ENCODE data around the gene NANOS1. TPM values are rescaled to one million over a fixed set of nuclear protein-coding genes. Genes with fewer than 3 reads are reported as not detected.

NANOS1 gene
- total RNA-seq, 4 donors from 2014 or later, result 2.3 to 2.9 (median 2.7) TPM

DNA sequence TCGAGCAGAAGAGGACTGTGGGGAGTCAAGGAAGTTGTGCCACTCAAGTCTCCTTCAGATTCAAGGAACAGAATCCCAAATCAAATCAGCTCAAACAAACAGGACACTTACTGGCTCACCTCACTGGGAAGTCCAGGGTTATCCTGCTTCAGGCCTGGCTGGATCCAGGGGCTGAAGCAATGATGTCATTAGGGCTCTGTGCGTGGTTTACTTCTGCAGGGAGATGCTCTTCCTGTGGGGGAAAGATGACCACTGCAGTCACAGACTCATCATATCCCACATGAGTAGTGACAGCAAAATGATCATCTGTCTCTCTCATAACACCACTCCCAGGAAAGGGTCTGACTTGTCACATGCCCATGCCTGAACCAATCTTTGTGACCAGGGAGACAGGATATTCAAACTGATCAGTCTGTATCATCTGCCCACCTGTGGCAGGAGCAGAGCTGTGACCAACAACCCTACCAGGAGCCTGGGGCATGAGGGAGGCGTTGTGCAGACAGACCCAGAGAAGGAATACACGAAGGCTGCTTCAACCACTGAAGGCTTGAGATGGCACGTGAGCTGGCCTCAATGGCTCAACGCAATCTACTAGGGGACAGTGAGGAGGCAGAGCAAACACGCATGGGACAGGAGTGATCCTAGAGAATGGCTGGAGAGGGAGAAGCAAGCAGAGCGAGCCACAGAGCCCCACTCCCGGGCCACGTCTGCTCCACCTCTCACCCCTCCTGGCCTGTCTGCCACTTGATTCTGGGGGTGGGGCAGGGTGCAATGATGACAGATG, 27.6 kb upstream of the NANOS1 start:
- no peak for TF ChIP-seq POLR2A (IDR thresholded peaks at IDR 0.05)
- TF ChIP-seq, protein P1, sequence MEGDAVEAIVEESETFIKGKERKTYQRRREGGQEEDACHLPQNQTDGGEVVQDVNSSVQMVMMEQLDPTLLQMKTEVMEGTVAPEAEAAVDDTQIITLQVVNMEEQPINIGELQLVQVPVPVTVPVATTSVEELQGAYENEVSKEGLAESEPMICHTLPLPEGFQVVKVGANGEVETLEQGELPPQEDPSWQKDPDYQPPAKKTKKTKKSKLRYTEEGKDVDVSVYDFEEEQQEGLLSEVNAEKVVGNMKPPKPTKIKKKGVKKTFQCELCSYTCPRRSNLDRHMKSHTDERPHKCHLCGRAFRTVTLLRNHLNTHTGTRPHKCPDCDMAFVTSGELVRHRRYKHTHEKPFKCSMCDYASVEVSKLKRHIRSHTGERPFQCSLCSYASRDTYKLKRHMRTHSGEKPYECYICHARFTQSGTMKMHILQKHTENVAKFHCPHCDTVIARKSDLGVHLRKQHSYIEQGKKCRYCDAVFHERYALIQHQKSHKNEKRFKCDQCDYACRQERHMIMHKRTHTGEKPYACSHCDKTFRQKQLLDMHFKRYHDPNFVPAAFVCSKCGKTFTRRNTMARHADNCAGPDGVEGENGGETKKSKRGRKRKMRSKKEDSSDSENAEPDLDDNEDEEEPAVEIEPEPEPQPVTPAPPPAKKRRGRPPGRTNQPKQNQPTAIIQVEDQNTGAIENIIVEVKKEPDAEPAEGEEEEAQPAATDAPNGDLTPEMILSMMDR (IDR thresholded peaks at IDR 0.05), result no peak
- TF ChIP-seq EP300 (IDR thresholded peaks at IDR 0.05), result no peak
- TF ChIP-seq POLR2AphosphoS5 (IDR thresholded peaks at IDR 0.05), result no peak
- 93% methylated on average over 9 of the region's 10 CpGs for WGBS
- DNase-seq (ENCODE audit: low spot score in 2 of 2), result peak; percentile 34 to 48
- Histone ChIP-seq H3K4me3 (no peak overlapping the region), H3K27me3 (peaks cover 4% of the 10 kb centered on the region), H3K36me3 (no peaks in the 10 kb centered on the region), H3K9me3 (no peaks in the 10 kb centered on the region), H3K4me1 (peaks cover 12% of the 10 kb centered on the region), H3K27ac (no peak overlapping the region)

DNA sequence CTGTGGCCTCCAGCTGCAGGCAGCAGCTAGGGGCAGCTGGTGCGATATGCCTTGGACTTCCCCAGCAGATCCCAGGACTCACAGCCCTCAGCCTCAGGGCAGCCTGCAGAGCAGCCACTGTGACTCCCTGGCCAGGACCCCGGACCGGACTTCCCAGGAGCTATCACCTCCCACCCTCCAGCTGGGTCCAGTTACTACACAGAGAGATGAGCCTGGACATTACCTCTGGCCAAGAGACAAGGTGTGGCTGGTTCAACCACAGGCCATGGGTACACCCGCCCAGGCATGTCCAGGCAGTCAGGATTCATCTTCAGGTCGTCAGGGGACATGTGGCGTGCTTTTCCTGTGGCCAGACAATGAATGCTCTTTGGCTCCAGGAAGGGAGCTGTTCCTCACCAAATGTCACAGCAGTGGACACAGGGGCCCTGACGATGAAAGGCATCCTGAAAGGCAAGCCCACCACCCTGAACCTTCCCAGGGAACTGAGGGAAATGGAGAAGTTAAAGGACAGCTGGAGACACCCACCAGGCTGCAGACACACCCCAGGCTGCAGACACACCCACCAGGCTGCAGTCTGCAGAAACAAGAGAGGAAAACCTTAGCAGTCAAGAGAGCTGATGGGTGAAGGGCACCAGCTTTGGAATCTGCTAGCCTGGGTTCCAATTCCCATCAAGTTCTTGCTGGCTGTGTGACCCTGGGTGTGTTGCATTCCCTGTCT, 25.8 kb upstream of the NANOS1 start:
- Histone ChIP-seq H3K27me3 (peaks cover 4% of the 10 kb centered on the region), H3K36me3 (no peaks in the 10 kb centered on the region), H3K4me1 (peaks cover 16% of the 10 kb centered on the region), H3K9me3 (no peaks in the 10 kb centered on the region), H3K27ac (no peak overlapping the region), H3K4me3 (no peak overlapping the region)
- 81% methylated on average over 4 of the region's 7 CpGs for WGBS
- peak; percentile 37 to 69 for DNase-seq (ENCODE audit: low spot score in 2 of 2)
- TF ChIP-seq POLR2AphosphoS5 (IDR thresholded peaks at IDR 0.05) (no peak), EP300 (IDR thresholded peaks at IDR 0.05) (no peak), POLR2A (IDR thresholded peaks at IDR 0.05) (no peak)
- TF ChIP-seq, protein P1 (IDR thresholded peaks at IDR 0.05), result no peak

DNA sequence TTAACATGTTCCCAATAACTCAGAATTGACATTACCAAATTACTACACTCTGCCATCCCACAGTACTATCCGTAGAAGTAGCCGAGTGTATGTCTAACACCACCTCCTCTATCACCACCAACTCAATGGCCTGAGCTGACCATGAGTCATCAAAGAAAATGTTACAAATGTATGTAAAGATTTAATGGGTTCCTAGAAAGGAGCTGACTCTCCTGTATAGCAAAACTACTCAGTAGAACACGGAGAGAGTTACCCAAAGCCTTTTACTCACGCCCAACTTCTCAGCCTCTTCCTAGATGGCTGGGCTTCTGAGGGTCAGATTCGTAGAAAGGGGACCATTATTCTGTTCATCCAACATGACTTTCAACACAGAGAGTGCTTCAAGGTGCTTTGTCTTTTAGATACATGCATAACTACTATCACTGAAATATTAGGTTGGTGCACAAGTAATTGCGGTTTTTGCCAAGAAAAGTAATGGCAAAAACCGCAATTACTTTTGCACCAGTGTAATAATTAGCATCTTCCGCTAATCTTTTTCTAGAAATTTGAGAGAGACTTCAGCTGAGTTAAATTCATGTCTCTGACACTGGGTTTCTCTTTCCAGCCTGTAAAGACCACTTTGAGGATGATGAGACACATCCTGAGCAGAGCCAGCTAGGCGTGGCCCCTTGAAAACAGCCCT, 24.0 kb upstream of the NANOS1 start:
- WGBS, result 81% methylated on average over 9 of the region's 9 CpGs
- DNase-seq (ENCODE audit: low spot score in 2 of 2), result no peak
- Histone ChIP-seq H3K9me3 (no peaks in the 10 kb centered on the region), H3K27me3 (peaks cover 4% of the 10 kb centered on the region), H3K36me3 (no peaks in the 10 kb centered on the region), H3K4me3 (no peak overlapping the region), H3K27ac (no peak overlapping the region), H3K4me1 (peaks cover 16% of the 10 kb centered on the region)
- TF ChIP-seq EP300 (IDR thresholded peaks at IDR 0.05), result no peak
- TF ChIP-seq, protein P1 (IDR thresholded peaks at IDR 0.05), result no peak
- no peak for TF ChIP-seq POLR2A (IDR thresholded peaks at IDR 0.05)
- no peak for TF ChIP-seq POLR2AphosphoS5 (IDR thresholded peaks at IDR 0.05)

DNA sequence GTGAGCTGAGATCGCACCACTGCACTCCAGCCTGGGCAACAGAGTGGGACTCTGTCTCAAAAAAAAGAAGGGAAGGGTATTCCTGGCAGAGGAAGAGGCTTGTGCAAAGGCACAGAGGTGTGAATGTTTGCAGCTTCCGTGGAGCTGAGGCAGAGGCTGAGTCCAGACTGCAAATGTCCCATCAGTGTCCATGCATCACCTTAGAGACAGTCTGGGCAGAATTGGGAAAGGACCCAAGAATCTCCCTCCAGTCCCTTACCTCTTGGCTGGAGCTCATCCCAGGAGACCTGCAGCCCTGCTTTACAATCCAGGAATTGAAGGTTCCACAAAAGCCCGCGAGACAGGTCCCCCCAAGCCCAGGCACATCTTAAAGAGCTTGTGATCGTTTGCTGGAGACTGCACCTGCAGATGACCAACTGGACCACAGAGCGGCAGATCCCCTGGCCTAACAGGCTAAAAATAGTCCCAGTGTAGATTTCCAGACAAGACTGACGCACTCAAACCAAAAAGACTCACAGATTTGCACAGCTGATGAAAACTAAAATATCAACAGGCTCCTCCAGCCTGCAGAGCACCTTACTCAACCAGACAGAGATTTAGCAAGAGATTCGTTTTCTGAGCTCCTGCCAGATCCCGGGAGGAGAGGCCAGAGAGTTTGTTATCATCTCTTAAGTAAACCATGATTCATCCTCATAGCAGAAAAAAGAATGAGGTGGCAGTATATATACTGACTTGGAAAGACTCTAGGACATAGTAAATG, 22.9 kb upstream of the NANOS1 start:
- TF ChIP-seq POLR2A (IDR thresholded peaks at IDR 0.05) (no peak), POLR2AphosphoS5 (IDR thresholded peaks at IDR 0.05) (no peak), EP300 (IDR thresholded peaks at IDR 0.05) (no peak)
- TF ChIP-seq, protein P1 (IDR thresholded peaks at IDR 0.05), result no peak
- H3K27ac ChIP-seq, result no peak overlapping the region
- H3K9me3 ChIP-seq, result no peaks in the 10 kb centered on the region
- peaks cover 16% of the 10 kb centered on the region for H3K4me1 ChIP-seq
- H3K36me3 ChIP-seq, result no peaks in the 10 kb centered on the region
- no peak overlapping the region for H3K4me3 ChIP-seq
- 40% methylated on average over 9 of the region's 9 CpGs for WGBS
- H3K27me3 ChIP-seq, result peaks cover 4% of the 10 kb centered on the region
- DNase-seq (ENCODE audit: low spot score in 2 of 2), result peak; percentile 55 to 85

Measured in suprapubic skin (tissue), 4 donors.